ENCODE data around the gene OR2V2. TPM values are rescaled to one million over a fixed set of nuclear protein-coding genes. Genes with fewer than 3 reads are reported as not detected.

The OR2V2 gene
- total RNA-seq, 2 experiments from 2014 or later = not detected

GRCh38 chr5:181197326-181197951 lies 50.1 kb downstream of the OR2V2 start:
- POLR2A ChIA-PET = no interaction called here
- CTCF ChIA-PET = interaction anchor here (0.5 to 1.6 kb wide), 3 partner anchors 13 to 413 kb away, joined by 3 to 5 read pairs (median 3); no protein-coding TSS in a partner anchor
- Mint-ChIP-seq H3K9me3 (ENCODE audit: low read depth) (no peaks in the 10 kb centered on the region), H3K36me3 (ENCODE audit: low read depth) (no peaks in the 10 kb centered on the region), H3K27me3 (no peaks in the 10 kb centered on the region), H3K4me1 (peaks cover 8% of the 10 kb centered on the region), H3K27ac (no peak overlapping the region), H3K4me3 (no peak overlapping the region)
- intact Hi-C loops (cut with DNase I, micrococcal nuclease) = no loop called here
- ATAC-seq = no peak
- no peak for DNase-seq

DNA sequence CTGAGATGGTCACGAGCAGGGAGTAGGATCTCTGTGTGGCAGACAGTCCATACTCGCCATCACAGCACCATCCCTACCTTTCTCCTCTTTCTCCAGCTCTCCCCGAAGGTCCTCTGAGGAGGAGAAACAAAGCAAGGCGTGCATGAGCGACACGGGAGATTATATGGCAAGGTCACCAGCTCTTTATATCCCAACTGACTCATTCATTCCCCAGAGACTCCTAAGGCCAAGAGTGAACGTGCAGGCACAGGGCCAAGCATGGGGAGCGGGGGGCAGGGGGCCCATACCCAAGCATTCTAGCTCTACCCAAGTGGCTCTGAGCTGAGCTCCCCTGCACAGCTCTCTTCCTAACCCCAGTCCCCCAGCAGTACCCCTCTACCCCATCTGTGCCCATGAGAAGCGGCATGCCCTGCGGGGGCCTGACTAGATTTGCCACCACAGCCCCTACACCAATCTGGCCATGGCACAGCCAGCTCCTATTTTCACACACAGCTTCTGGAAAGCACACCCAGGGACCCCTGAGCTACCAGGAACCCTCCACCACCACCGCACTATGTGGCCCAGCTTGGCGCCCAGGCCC lies 50.8 kb downstream of the OR2V2 start:
- Mint-ChIP-seq H3K27ac (no peak overlapping the region), H3K27me3 (no peaks in the 10 kb centered on the region), H3K4me1 (peaks cover under 1% of the 10 kb centered on the region), H3K4me3 (no peak overlapping the region), H3K9me3 (ENCODE audit: low read depth) (no peaks in the 10 kb centered on the region), H3K36me3 (ENCODE audit: low read depth) (no peaks in the 10 kb centered on the region)
- CTCF ChIA-PET = interaction anchor here (0.6 to 1.6 kb wide), 2 partner anchors 13 to 414 kb away, joined by 3 to 5 read pairs; no protein-coding TSS in a partner anchor
- DNase-seq (no peak), ATAC-seq (no peak)
- POLR2A ChIA-PET = no interaction called here
- intact Hi-C loops (cut with DNase I, micrococcal nuclease) = no loop called here

DNA sequence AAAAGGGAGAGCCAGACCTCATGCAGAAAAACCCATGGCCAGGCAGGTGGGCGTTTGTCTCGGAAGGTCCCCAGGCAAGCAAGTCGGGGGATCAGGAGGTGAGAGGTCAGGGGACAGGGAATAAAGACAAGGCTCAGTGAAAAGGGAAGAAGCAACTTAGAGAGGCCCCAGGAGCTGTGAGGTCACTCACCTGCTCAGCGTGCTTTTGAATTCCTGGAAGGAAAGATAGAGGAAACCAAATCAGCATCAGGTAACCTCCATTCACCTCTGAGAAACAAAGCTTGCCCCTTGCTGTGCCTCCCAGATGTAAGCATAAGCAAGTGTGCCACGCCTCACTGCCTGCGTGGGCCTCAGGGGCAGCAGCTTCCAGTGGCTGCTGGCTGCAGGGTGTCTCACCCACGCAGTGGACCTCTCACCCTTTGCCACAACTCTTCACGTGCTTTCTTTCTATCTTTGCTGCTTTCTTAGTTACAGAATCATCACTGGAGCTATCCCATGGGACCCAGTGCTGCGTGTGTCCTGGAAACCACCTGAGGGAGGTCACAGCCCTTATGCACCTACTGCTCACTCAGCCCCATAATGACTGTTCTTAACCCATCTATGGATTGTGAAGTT lies 51.6 kb downstream of the OR2V2 start:
- ATAC-seq = no peak
- Mint-ChIP-seq H3K9me3 (ENCODE audit: low read depth) (no peaks in the 10 kb centered on the region), H3K27me3 (peaks cover 4% of the 10 kb centered on the region), H3K4me3 (no peak overlapping the region), H3K4me1 (peaks cover 1% of the 10 kb centered on the region), H3K36me3 (ENCODE audit: low read depth) (no peaks in the 10 kb centered on the region), H3K27ac (no peak overlapping the region)
- CTCF ChIA-PET = interaction anchor here (1.6 kb wide), 1 partner anchor 14 kb away, joined by 5 read pairs; no protein-coding TSS in a partner anchor
- intact Hi-C loops (cut with DNase I, micrococcal nuclease) = no loop called here
- POLR2A ChIA-PET = no interaction called here
- no peak for DNase-seq

- H3K4me1 Mint-ChIP-seq = peaks cover 3% of the 10 kb centered on the region
- no peak overlapping the region for H3K4me3 Mint-ChIP-seq
- H3K27me3 Mint-ChIP-seq = peaks cover 6% of the 10 kb centered on the region
- no peaks in the 10 kb centered on the region for H3K9me3 Mint-ChIP-seq (ENCODE audit: low read depth)
- no peak overlapping the region for H3K27ac Mint-ChIP-seq
- ChIA-PET CTCF (no interaction called here), POLR2A (no interaction called here)
- H3K36me3 Mint-ChIP-seq (ENCODE audit: low read depth) = no peaks in the 10 kb centered on the region
- intact Hi-C loops (cut with DNase I, micrococcal nuclease) = no loop called here
- DNase-seq (no peak), ATAC-seq (no peak)
These were observed 52.7 kb downstream of the OR2V2 start for GRCh38 chr5:181199881-181200638.

GRCh38 chr5:181200816-181201215 lies 53.4 kb downstream of the OR2V2 start:
- Mint-ChIP-seq H3K9me3 (ENCODE audit: low read depth) (no peaks in the 10 kb centered on the region), H3K36me3 (ENCODE audit: low read depth) (no peaks in the 10 kb centered on the region), H3K27me3 (peaks cover 10% of the 10 kb centered on the region), H3K4me3 (no peak overlapping the region), H3K4me1 (peaks cover 7% of the 10 kb centered on the region), H3K27ac (no peak overlapping the region)
- DNase-seq (no peak), ATAC-seq (no peak)
- CTCF ChIA-PET = interaction anchor here (0.7 kb wide), 1 partner anchor 33 kb away, joined by 3 read pairs; no protein-coding TSS in a partner anchor
- POLR2A ChIA-PET = no interaction called here
- intact Hi-C loops (cut with DNase I, micrococcal nuclease) = no loop called here

DNA sequence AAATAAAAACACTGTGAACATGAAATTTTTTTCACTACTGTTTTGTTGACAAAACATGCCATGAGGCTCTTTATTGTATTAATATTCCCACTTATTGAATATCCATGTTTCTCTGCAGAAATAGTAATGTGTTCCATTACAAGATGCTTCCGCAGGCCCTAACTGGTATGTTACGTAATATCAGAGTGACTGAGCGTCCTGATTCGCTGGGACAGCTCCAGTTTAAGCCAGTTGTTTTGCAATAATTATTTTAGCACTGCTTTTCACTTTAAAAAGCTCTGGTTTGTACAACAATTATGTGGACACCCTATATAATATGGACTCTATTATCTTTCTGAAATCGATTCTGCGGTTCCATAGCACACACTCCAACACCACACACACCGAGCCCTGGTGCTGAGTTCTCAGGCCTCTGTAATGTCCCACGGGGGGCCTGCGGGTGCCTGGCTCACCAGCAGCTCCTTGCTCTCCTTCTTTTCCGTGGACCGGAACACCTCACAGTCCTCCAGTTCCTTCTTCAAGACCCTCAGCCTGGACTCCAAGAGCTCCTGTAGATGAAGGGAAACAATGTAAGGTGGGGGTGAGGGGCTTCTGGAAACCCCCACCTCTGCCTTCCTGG lies 55.8 kb downstream of the OR2V2 start:
- intact Hi-C loops (cut with DNase I, micrococcal nuclease) = no loop called here
- H3K27ac Mint-ChIP-seq = no peak overlapping the region
- peaks cover 29% of the 10 kb centered on the region for H3K4me1 Mint-ChIP-seq
- ATAC-seq (no peak), DNase-seq (no peak)
- peaks cover 6% of the 10 kb centered on the region for H3K36me3 Mint-ChIP-seq (ENCODE audit: low read depth)
- H3K27me3 Mint-ChIP-seq = peaks cover 20% of the 10 kb centered on the region
- H3K9me3 Mint-ChIP-seq (ENCODE audit: low read depth) = no peaks in the 10 kb centered on the region
- POLR2A ChIA-PET = interaction anchor here (1.6 kb wide), 1 partner anchor 10 kb away, joined by 3 read pairs; no protein-coding TSS in a partner anchor
- CTCF ChIA-PET = interaction anchor here (1.2 kb wide), 1 partner anchor 31 kb away, joined by 3 read pairs; no protein-coding TSS in a partner anchor
- no peak overlapping the region for H3K4me3 Mint-ChIP-seq

GRCh38 chr5:181203777-181204112 lies 56.4 kb downstream of the OR2V2 start:
- POLR2A ChIA-PET = interaction anchor here (1.6 to 2.4 kb wide), 2 partner anchors 11 to 12 kb away, joined by 3 to 7 read pairs; no protein-coding TSS in a partner anchor
- CTCF ChIA-PET = interaction anchor here (0.6 to 1.3 kb wide), 2 partner anchors 30 to 533 kb away, joined by 3 read pairs; no protein-coding TSS in a partner anchor
- DNase-seq = no peak
- Mint-ChIP-seq H3K27me3 (peaks cover 20% of the 10 kb centered on the region), H3K27ac (no peak overlapping the region), H3K36me3 (ENCODE audit: low read depth) (peaks cover 6% of the 10 kb centered on the region), H3K9me3 (ENCODE audit: low read depth) (no peaks in the 10 kb centered on the region), H3K4me1 (peaks cover 32% of the 10 kb centered on the region), H3K4me3 (peak overlapping the region; percentile 70)
- no peak for ATAC-seq
- intact Hi-C loops (cut with DNase I, micrococcal nuclease) = no loop called here

DNA sequence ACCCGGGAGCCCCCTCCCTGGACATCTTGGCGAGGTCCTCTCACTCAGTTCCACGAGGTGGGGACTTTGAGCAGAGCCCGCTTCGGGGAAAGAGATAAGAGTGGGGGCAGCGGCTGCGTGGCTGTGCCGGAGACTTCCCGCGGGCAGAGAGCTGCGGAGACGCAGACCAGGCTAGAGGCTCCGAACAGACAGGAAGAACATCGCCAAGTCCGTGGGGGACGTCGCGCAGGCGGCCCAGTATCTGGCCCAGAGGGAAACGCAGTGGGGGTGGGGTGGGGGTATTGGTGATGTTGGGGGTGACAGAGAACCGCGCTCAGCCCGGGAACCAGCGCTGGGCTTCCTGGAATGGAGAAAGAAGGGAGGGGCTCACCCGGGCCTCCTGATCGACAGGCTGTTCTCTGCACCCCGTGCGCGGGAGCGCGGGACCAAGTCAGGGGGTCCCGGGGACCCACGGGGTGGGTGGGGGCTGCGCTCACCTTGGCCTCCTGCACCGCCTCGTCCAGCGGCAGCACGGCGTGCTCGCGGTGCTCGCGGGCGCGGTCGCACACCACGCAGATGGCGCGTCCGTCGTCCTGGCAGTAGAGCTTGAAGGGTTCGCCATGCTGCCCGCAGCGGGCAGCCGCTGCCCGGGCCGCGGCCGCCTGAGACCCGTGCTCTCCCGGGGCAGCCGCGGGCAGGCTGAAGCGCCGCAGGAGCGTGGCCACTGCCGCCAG lies 56.9 kb downstream of the OR2V2 start:
- no peaks in the 10 kb centered on the region for H3K9me3 Mint-ChIP-seq (ENCODE audit: low read depth)
- H3K4me1 Mint-ChIP-seq = peaks cover 32% of the 10 kb centered on the region
- ChIA-PET CTCF (interaction anchor here (0.5 to 5.6 kb wide), 5 partner anchors 13 to 534 kb away, joined by 3 to 63 read pairs (median 3); partner anchors contain the start of gene RACK1), POLR2A (interaction anchor here (0.9 to 2.4 kb wide), 2 partner anchors 13 to 40 kb away, joined by 4 to 7 read pairs; partner anchors contain the start of gene RACK1)
- DNase-seq (peak; percentile 49), ATAC-seq (no peak)
- peak overlapping the region; percentile 70 for H3K4me3 Mint-ChIP-seq
- intact Hi-C loops (cut with DNase I, micrococcal nuclease) = no loop called here
- peaks cover 20% of the 10 kb centered on the region for H3K27me3 Mint-ChIP-seq
- H3K36me3 Mint-ChIP-seq (ENCODE audit: low read depth) = peaks cover 6% of the 10 kb centered on the region
- H3K27ac Mint-ChIP-seq = no peak overlapping the region

DNA sequence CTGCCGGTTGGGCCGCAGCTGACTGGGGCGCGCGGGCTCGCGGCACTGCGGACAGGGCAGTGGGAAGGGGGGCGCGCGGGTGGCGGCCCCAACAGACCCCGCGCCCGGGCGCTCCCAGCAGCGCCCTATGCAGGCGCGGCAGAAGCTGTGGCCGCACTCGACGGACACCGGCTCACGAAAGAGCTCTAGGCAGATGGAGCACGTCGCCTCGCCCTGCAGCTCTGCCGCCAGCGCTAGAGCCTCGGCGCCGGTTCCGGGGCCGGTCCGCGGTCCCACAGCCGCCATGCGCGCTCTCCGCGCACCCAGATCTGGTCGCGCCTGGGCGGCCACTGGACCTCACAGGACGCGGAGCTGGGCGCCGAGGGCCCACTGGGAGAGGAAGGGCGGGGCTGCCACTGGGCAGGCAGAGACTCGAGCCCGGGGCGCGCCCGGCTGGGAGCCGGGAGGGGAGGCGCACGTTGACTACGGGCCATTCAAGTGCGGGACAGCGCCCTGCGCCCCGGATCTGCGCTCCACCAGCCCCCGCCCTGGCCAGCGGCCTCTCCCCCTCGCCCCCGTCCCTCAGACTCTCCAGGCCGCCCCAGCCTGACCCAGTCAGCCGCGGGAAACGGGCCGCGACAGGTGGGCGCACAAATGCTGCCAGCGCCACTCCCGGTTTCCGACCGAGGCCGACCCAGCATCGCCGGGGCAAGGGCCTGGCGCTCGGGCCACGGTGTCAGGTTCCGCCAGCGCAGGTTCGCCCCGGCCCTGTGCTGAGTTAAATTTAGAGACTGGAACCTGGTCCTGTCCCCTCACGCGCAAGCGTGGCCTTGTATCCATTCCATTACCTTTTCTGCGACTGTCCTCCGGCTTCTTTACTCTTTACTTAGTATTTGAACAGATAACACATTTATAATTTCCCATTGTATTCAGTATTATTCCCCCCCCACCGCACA lies 57.7 kb downstream of the OR2V2 start, which contains the start of gene TRIM7:
TSS of gene TRIM7 (minus strand) at position 371 of the 935 bp plus-strand sequence. CDS start at position 285, 86 bp downstream.
- Mint-ChIP-seq H3K4me3 (peak within 1 kb of the TSS; percentile 87), H3K9me3 (ENCODE audit: low read depth) (no peaks in the 10 kb centered on the region)
- intact Hi-C loops (cut with DNase I, micrococcal nuclease) = loop anchor here in 1 of 2 experiments (5.0 kb wide), 1 partner anchor 37 kb away; the partner anchor contains the start of gene RACK1

More for the DNA sequence above, 57.7 kb downstream of the OR2V2 start, which contains the start of gene TRIM7:
- Mint-ChIP-seq H3K27ac (peak within 1 kb of the TSS; percentile 93), H3K36me3 (ENCODE audit: low read depth) (peaks cover 6% of the 10 kb centered on the region), H3K27me3 (peaks cover 20% of the 10 kb centered on the region), H3K4me1 (peaks cover 32% of the 10 kb centered on the region)
- ATAC-seq (no peak), DNase-seq (peak; percentile 61)
- CTCF ChIA-PET = interaction anchor here (0.5 to 5.6 kb wide), 5 partner anchors 13 to 262 kb away, joined by 3 to 63 read pairs (median 3); partner anchors contain the start of gene RACK1
- POLR2A ChIA-PET = interaction anchor here (0.9 to 2.4 kb wide), 2 partner anchors 13 to 39 kb away, joined by 4 to 7 read pairs; partner anchors contain the start of gene RACK1
